Measurements from ENCODE around the gene DHX16. TPM values are rescaled to one million over a fixed set of nuclear protein-coding genes. Genes with fewer than 3 reads are reported as not detected.

Gene DHX16
- total and polyA plus RNA-seq, 2 of the 8 experiments (the other 6 are each of a cell fraction or from before 2014, with no cell fraction given), result 27.4 to 44.4 TPM

DNA sequence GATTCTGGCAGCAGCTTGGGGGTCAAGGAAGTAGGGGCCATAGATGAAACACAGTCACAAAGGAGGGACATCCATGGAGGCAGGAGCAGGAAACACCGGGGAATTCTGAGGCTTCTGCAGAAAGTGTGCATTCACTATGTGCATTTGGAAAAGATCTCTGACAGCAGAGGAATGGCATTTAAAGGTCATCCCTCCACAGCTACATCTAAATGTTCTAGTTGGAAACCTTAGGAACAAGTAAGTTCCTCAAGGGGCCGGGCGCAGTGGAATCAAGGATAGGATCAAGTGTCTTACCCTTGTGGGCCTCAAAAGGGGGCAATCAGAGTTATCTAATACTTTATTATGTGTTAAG, 17.1 kb downstream of the DHX16 start:
- ChIA-PET CTCF (ENCODE audit: partially characterized antibody) (interaction anchor here (1.3 to 2.0 kb wide), 2 partner anchors 9 to 14 kb away, joined by 7 to 10 read pairs; no protein-coding TSS in a partner anchor), POLR2A (ENCODE audit: partially characterized antibody) (interaction anchor here (0.6 to 8.1 kb wide), 5 partner anchors 8 to 62 kb away, joined by 3 to 50 read pairs (median 4); partner anchors contain the start of genes DHX16 and MDC1)
- DNase-seq (ENCODE audit: low read depth in 1 of 2, low spot score in 2 of 2) (no peak), FAIRE-seq (no peak)
- Histone ChIP-seq H3K9me3 (ENCODE audit: insufficient read depth in 2 of 2, low read depth in 1 of 2, low read length in 1 of 2) (no peaks in the 10 kb centered on the region), H2BK120ac (replicated peaks; ENCODE audit: low read depth, low read length) (no peak overlapping the region), H3K27me3 (replicated peaks in 1 of 4; ENCODE audit: control insufficient read depth in 3 of 4, extremely low read depth in 1 of 4, insufficient read depth in 3 of 4, low read length in 3 of 4) (no peaks in the 10 kb centered on the region), H2AK5ac (ENCODE audit: low read depth, low read length) (no peak overlapping the region), H3K4me3 (ENCODE audit: extremely low read depth in 1 of 4, insufficient read depth in 2 of 4, low read depth in 3 of 4, low read length in 4 of 4) (no peak overlapping the region), H2BK5ac (ENCODE audit: low read depth, low read length) (no peak overlapping the region), H3K36me3 (ENCODE audit: control insufficient read depth in 2 of 4, insufficient read depth in 4 of 4, low read length in 3 of 4) (peaks cover 15 to 75% (median 63%) of the 10 kb centered on the region in 4 experiments), H4K8ac (ENCODE audit: extremely low read depth, insufficient read depth, low read length) (no peak overlapping the region), H4K20me1 (replicated peaks in 1 of 2; ENCODE audit: control insufficient read depth in 1 of 2, insufficient read depth in 2 of 2, low read length in 2 of 2) (peaks cover 3 to 6% of the 10 kb centered on the region in 2 experiments), H3K18ac (ENCODE audit: extremely low read depth, low read length) (no peak overlapping the region), H3K4me1 (replicated peaks in 1 of 4; ENCODE audit: control insufficient read depth in 3 of 4, insufficient read depth in 4 of 4, low read length in 3 of 4) (no peaks in the 10 kb centered on the region), H2BK20ac (ENCODE audit: low read length) (no peak overlapping the region), H3K9ac (replicated peaks in 1 of 4; ENCODE audit: extremely low read depth in 1 of 4, low read depth in 3 of 4, low read length in 3 of 4) (no peak overlapping the region), H3K23ac (ENCODE audit: insufficient read length) (no peak overlapping the region), H3K79me2 (ENCODE audit: control insufficient read depth in 1 of 2, insufficient read depth in 2 of 2, low read length in 2 of 2) (no peaks in the 10 kb centered on the region), H2AFZ (ENCODE audit: low read length) (no peak overlapping the region), H3K56ac (replicated peaks; ENCODE audit: insufficient read length, low read depth, low read length) (no peak overlapping the region), H4K91ac (replicated peaks; ENCODE audit: insufficient read length, low read length) (no peak overlapping the region), H3K23me2 (ENCODE audit: low read depth, low read length) (no peaks in the 10 kb centered on the region), H3K79me1 (ENCODE audit: low read depth, low read length) (no peaks in the 10 kb centered on the region), H3K27ac (ENCODE audit: low read depth, low read length) (no peak overlapping the region), H2BK12ac (ENCODE audit: low read depth, low read length) (no peak overlapping the region), H4K5ac (ENCODE audit: insufficient read length, low read depth, low read length) (no peak overlapping the region), H2BK15ac (ENCODE audit: low read length) (no peak overlapping the region), H3K4ac (replicated peaks; ENCODE audit: insufficient read length, low read depth, low read length) (no peak overlapping the region), H3K14ac (ENCODE audit: insufficient read length) (no peak overlapping the region), H3K4me2 (ENCODE audit: insufficient read depth in 1 of 2, low read depth in 2 of 2, low read length in 2 of 2) (no peak overlapping the region)
- WGBS, 2 experiments (ENCODE audit: extremely low coverage in 1 of 2, insufficient coverage in 1 of 2, insufficient read length in 1 of 2, insufficient replicate concordance in 2 of 2, low coverage in 1 of 2, low lambda C conversion rate in 2 of 2, missing lambda C conversion rate in 1 of 2), result 90% methylated on average over 3 of the region's 3 CpGs; no CpG with 5 or more reads in 1 of the 2 experiments
- TF ChIP-seq EP300 (IDR thresholded peaks at IDR 0.05; ENCODE audit: borderline replicate concordance in 1 of 2, low read depth in 2 of 2, low read length in 2 of 2) (no peak), CREB1 (IDR thresholded peaks at IDR 0.05) (no peak), SP4 (IDR thresholded peaks at IDR 0.05; ENCODE audit: low read length) (no peak), TEAD4 (IDR thresholded peaks at IDR 0.05; ENCODE audit: low read depth, low read length) (no peak), KDM4A (IDR thresholded peaks at IDR 0.05; ENCODE audit: low read depth, low read length, severe bottlenecking) (no peak), KDM5A (IDR thresholded peaks at IDR 0.05; ENCODE audit: low read length) (no peak), TAF7 (optimal IDR thresholded peaks at IDR 0.05; ENCODE audit: borderline replicate concordance, low read depth, low read length) (no peak), GABPA (IDR thresholded peaks at IDR 0.05; ENCODE audit: borderline replicate concordance, insufficient read depth, low read length) (no peak)
- TF ChIP-seq, protein P1, sequence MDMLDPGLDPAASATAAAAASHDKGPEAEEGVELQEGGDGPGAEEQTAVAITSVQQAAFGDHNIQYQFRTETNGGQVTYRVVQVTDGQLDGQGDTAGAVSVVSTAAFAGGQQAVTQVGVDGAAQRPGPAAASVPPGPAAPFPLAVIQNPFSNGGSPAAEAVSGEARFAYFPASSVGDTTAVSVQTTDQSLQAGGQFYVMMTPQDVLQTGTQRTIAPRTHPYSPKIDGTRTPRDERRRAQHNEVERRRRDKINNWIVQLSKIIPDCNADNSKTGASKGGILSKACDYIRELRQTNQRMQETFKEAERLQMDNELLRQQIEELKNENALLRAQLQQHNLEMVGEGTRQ (IDR thresholded peaks at IDR 0.05; ENCODE audit: low read length), result no peak
- TF ChIP-seq, protein P2, sequence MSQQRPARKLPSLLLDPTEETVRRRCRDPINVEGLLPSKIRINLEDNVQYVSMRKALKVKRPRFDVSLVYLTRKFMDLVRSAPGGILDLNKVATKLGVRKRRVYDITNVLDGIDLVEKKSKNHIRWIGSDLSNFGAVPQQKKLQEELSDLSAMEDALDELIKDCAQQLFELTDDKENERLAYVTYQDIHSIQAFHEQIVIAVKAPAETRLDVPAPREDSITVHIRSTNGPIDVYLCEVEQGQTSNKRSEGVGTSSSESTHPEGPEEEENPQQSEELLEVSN (IDR thresholded peaks at IDR 0.05), result no peak
- TF ChIP-seq, protein P3, sequence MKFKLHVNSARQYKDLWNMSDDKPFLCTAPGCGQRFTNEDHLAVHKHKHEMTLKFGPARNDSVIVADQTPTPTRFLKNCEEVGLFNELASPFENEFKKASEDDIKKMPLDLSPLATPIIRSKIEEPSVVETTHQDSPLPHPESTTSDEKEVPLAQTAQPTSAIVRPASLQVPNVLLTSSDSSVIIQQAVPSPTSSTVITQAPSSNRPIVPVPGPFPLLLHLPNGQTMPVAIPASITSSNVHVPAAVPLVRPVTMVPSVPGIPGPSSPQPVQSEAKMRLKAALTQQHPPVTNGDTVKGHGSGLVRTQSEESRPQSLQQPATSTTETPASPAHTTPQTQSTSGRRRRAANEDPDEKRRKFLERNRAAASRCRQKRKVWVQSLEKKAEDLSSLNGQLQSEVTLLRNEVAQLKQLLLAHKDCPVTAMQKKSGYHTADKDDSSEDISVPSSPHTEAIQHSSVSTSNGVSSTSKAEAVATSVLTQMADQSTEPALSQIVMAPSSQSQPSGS (IDR thresholded peaks at IDR 0.05; ENCODE audit: low read length), result no peak

Data from H1 (cell line).